GM12878 (cell line): ENCODE data around the gene ARAP2. TPM values are rescaled to one million over a fixed set of nuclear protein-coding genes. Genes with fewer than 3 reads are reported as not detected.
A peak's percentile ranks its signal among the peaks of the same experiment; 100 is the strongest.

Source experiments
- BACH1 ChIP-seq: fragments of 450-650 bp; IDR thresholded peaks from 2 replicates; pipeline ENCODE4 v1.6.1; 2017; ENCODE audit warnings: mild to moderate bottlenecking, borderline replicate concordance
- CHD2 ChIP-seq: IDR thresholded peaks from 2 replicates; pipeline ENCODE4 v1.6.1; 2011; ENCODE audit warnings: low read depth, low read length, improper control_type of control experiment, borderline replicate concordance
- CHD4 ChIP-seq: fragments of 200-600 bp; sonication (generic); IDR thresholded peaks from 2 replicates; pipeline ENCODE4 v1.6.1; 2016; ENCODE audit warnings: mild to moderate bottlenecking
- CREM ChIP-seq: IDR thresholded peaks from 2 replicates; pipeline ENCODE4 v1.6.1; 2014; ENCODE audit warnings: antibody characterized with exemption, low read depth
- HDAC2 ChIP-seq: fragments of 200-600 bp; sonication (generic); IDR thresholded peaks from 2 replicates; pipeline ENCODE4 v1.6.1; 2017
- IKZF1 ChIP-seq: fragments of 450-650 bp; conservative IDR thresholded peaks from 2 replicates; pipeline ENCODE4 v1.6.1; 2017; ENCODE audit warnings: antibody characterized with exemption, mild to moderate bottlenecking
- MTA3 ChIP-seq: IDR thresholded peaks from 2 replicates; pipeline ENCODE4 v1.6.1; 2012; ENCODE audit warnings: low read length, inconsistent platforms, borderline replicate concordance
- NFYB ChIP-seq: IDR thresholded peaks from 2 replicates; pipeline ENCODE4 v1.6.1; 2011; ENCODE audit warnings: low read depth, mild to moderate bottlenecking, low read length, improper control_type of control experiment, moderate library complexity; ENCODE audit not compliant: insufficient read depth
- RCOR1 ChIP-seq: conservative IDR thresholded peaks from 2 replicates; pipeline ENCODE4 v1.6.1; 2012; ENCODE audit warnings: low read depth, low read length, improper control_type of control experiment
- SIN3A ChIP-seq: IDR thresholded peaks from 2 replicates; pipeline ENCODE4 v1.6.1; 2012; ENCODE audit warnings: low read depth, low read length, improper control_type of control experiment
- STAT3 ChIP-seq: IDR thresholded peaks from 2 replicates; pipeline ENCODE4 v1.6.1; 2011; ENCODE audit warnings: low read depth, low read length, improper control_type of control experiment
- SUZ12 ChIP-seq: fragments of 200-600 bp; sonication (generic); IDR thresholded peaks from one replicate; pipeline ENCODE4 v1.6.1; 2018; ENCODE audit warnings: antibody characterized with exemption, mild to moderate bottlenecking; ENCODE audit not compliant: unreplicated experiment
- TARDBP ChIP-seq: IDR thresholded peaks from 2 replicates; pipeline ENCODE4 v1.6.1; 2016; ENCODE audit warnings: borderline replicate concordance
- ZBED1 ChIP-seq: IDR thresholded peaks from 2 replicates; pipeline ENCODE4 v1.6.1; 2016; ENCODE audit warnings: borderline replicate concordance
- ZNF207 ChIP-seq: fragments of 450-650 bp; IDR thresholded peaks from 2 replicates; pipeline ENCODE4 v1.6.1; 2014; ENCODE audit warnings: antibody characterized with exemption, mild to moderate bottlenecking, borderline replicate concordance
- ZNF24 ChIP-seq: fragments of 450-650 bp; IDR thresholded peaks from 2 replicates; pipeline ENCODE4 v1.6.1; 2017; ENCODE audit warnings: antibody characterized with exemption, mild to moderate bottlenecking
- ZNF274 ChIP-seq: IDR thresholded peaks from one replicate; pipeline ENCODE4 v1.8.0; 2011; ENCODE audit not compliant: insufficient read length, insufficient read depth
- polyA plus RNA-seq, 11 experiments: library from polyadenylated mRNA; depleted of rRNA in 4 of 11; unstranded in 6 of 11; stranded (reverse) in 5 of 11; fragments of >200 nt; fragmentation: Nextera tagmentation in 4 of 11; fragmentation: Illumina TruSeq in 1 of 11; extraction: Ambion mirVana in 4 of 11; extraction: Trizol in 1 of 11; gene quantifications; 1 replicate in 1 of 11; 2 replicates in 10 of 11; pipeline versions ENCODE4 v1.2.1 to v1.2.3, GENCODE V29; 2011 to 2016; ENCODE audit warnings: inconsistent platforms in 2 of 11, missing spikeins in 2 of 11, low read depth in 1 of 11
- total RNA-seq, 4 experiments: library from RNA; depleted of rRNA in 3 of 4; stranded (reverse); fragments of >200 nt in 3 of 4; fragmentation: Illumina TruSeq in 1 of 4; extraction: Trizol in 1 of 4; gene quantifications; 2 replicates each; pipeline versions ENCODE4 v1.2.1 to v1.2.3, GENCODE V29; 2013 to 2021
- TF ChIP-seq, protein P1 (sequence below): fragments of 150-350 bp; IDR thresholded peaks from 2 replicates; pipeline ENCODE4 v1.6.1; 2014; ENCODE audit warnings: mild to moderate bottlenecking, low read depth, low read length
- TF ChIP-seq, protein P2 (sequence below): fragments of 450-650 bp; IDR thresholded peaks from 2 replicates; pipeline ENCODE4 v1.6.1; 2016; ENCODE audit warnings: mild to moderate bottlenecking
- TF ChIP-seq, protein P3 (sequence below): fragments of 450-650 bp; IDR thresholded peaks from 2 replicates; pipeline ENCODE4 v1.6.1; 2018; ENCODE audit warnings: borderline replicate concordance, mild to moderate bottlenecking; ENCODE audit not compliant: partially characterized antibody
- TF ChIP-seq, protein P4 (sequence below): fragments of 450-650 bp; IDR thresholded peaks from 2 replicates; pipeline ENCODE4 v1.6.1; 2016; ENCODE audit warnings: mild to moderate bottlenecking

The ARAP2 gene
- total and polyA plus RNA-seq, 10 of the 15 experiments (the other 5 are each of a cell fraction or from before 2014, with no cell fraction given), result 5.4 to 36.1 (median 12.2) TPM

DNA sequence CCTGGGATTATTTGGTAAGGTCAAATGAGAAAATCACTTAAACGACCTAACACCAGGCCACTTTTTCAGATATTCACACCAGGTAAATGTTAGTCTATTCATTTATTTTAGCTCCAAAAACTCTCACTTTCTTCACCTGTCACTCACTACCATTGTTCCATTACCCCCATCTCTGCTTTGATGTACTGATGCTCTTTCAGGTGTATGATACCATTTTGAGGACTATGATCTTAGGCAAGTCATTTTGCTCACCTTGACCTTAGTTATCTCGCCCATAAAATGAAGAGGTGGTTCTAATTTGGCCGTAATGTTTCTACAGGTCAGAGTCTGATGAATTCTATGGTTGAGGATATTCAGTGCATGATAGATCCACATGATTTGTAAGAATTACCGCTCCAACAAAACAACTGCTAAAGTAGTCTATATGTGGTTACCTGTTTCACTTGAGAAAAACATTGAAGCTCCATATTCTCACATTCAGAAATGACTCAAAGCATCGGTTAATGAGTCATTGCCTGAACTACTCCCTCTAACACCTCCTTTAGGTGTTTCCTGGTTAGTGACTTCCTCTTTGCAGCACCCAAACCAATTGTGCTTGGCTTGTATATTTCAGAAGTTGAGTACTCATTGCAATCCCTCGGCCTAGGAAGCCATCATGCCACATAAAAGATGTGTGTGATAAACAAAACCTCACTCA, 41.6 kb upstream of the ARAP2 start (continued):
- TF ChIP-seq ZNF274 (no peak), ZNF24 (peak; percentile 80), TARDBP (0 out of 2 replicates have a peak, but pooled peaks have one; percentile 37), SUZ12 (no peak), BACH1 (peak; percentile 96), MTA3 (peak; percentile 96; the same call in 1 of the 2 replicates), NFYB (no peak), CHD4 (no peak), CREM (peak; percentile 93), CHD2 (peak; percentile 38; the same call in 1 of the 2 replicates), ZNF207 (no peak), RCOR1 (peak; percentile 95), STAT3 (peak; percentile 73; the same call in 1 of the 2 replicates), SIN3A (no peak), ZBED1 (peak; percentile 90; the same call in 1 of the 2 replicates), IKZF1 (peak; percentile 97), HDAC2 (no peak)
- TF ChIP-seq, protein P1, sequence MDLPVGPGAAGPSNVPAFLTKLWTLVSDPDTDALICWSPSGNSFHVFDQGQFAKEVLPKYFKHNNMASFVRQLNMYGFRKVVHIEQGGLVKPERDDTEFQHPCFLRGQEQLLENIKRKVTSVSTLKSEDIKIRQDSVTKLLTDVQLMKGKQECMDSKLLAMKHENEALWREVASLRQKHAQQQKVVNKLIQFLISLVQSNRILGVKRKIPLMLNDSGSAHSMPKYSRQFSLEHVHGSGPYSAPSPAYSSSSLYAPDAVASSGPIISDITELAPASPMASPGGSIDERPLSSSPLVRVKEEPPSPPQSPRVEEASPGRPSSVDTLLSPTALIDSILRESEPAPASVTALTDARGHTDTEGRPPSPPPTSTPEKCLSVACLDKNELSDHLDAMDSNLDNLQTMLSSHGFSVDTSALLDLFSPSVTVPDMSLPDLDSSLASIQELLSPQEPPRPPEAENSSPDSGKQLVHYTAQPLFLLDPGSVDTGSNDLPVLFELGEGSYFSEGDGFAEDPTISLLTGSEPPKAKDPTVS, result no peak
- TF ChIP-seq, protein P2, sequence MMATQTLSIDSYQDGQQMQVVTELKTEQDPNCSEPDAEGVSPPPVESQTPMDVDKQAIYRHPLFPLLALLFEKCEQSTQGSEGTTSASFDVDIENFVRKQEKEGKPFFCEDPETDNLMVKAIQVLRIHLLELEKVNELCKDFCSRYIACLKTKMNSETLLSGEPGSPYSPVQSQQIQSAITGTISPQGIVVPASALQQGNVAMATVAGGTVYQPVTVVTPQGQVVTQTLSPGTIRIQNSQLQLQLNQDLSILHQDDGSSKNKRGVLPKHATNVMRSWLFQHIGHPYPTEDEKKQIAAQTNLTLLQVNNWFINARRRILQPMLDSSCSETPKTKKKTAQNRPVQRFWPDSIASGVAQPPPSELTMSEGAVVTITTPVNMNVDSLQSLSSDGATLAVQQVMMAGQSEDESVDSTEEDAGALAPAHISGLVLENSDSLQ, result peak; percentile 92
- TF ChIP-seq, protein P3, sequence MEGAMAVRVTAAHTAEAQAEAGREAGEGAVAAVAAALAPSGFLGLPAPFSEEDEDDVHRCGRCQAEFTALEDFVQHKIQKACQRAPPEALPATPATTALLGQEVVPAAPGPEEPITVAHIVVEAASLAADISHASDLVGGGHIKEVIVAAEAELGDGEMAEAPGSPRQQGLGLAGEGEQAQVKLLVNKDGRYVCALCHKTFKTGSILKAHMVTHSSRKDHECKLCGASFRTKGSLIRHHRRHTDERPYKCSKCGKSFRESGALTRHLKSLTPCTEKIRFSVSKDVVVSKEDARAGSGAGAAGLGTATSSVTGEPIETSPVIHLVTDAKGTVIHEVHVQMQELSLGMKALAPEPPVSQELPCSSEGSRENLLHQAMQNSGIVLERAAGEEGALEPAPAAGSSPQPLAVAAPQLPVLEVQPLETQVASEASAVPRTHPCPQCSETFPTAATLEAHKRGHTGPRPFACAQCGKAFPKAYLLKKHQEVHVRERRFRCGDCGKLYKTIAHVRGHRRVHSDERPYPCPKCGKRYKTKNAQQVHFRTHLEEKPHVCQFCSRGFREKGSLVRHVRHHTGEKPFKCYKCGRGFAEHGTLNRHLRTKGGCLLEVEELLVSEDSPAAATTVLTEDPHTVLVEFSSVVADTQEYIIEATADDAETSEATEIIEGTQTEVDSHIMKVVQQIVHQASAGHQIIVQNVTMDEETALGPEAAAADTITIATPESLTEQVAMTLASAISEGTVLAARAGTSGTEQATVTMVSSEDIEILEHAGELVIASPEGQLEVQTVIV, result no peak
- TF ChIP-seq, protein P4, sequence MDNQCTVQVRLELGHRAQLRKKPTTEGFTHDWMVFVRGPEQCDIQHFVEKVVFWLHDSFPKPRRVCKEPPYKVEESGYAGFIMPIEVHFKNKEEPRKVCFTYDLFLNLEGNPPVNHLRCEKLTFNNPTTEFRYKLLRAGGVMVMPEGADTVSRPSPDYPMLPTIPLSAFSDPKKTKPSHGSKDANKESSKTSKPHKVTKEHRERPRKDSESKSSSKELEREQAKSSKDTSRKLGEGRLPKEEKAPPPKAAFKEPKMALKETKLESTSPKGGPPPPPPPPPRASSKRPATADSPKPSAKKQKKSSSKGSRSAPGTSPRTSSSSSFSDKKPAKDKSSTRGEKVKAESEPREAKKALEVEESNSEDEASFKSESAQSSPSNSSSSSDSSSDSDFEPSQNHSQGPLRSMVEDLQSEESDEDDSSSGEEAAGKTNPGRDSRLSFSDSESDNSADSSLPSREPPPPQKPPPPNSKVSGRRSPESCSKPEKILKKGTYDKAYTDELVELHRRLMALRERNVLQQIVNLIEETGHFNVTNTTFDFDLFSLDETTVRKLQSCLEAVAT, result peak; percentile 76; the same call in 1 of the 2 replicates
